Fibroblast of pulmonary artery (primary cell): ENCODE data around the gene MAP3K1.

Experiments
- DNase-seq: peaks from one replicate; pipeline ENCODE4 v3.0.0-alpha.2; 2010; ENCODE audit warnings: low read depth
- H3K4me3 ChIP-seq: replicated peaks from 2 replicates; pipeline ENCODE4 v1.5.1; 2011; ENCODE audit warnings: low read depth, mild to moderate bottlenecking, control low read depth, low read length, moderate library complexity
- CTCF ChIP-seq: IDR thresholded peaks from 2 replicates; pipeline ENCODE4 v1.5.1; 2011; ENCODE audit warnings: mild to moderate bottlenecking, control low read depth, low read length, inconsistent platforms; ENCODE audit errors: missing control alignments

MAP3K1 gene

GRCh38 chr5:56803894-56804293 lies 11.5 kb upstream of the MAP3K1 start:
- H3K4me3 ChIP-seq, result no peak overlapping the region
- TF ChIP-seq CTCF, result no peak
- DNase-seq, result no peak

GRCh38 chr5:56807679-56808078 lies 7.7 kb upstream of the MAP3K1 start:
- DNase-seq, result no peak

DNA sequence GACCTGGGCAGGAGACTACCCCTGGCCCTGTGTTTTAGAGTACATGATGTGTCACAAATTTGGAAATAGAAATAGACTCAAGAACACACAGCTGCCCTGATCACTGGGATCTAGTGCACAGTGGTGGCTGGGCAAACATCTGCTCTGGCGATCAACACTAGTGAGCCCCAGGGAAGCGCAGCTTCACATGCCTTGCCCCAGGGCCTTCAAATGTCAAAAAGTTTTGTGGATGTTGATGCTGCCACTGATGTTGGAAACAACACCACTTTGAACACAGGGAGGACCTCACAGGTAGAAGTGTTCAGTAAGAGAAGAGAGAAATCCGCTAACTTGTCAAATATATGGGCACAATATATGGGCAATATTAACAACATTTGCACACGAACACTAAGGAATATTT lies 7.1 kb upstream of the MAP3K1 start:
- no peak overlapping the region for H3K4me3 ChIP-seq
- TF ChIP-seq CTCF, result no peak
- DNase-seq, result no peak

More at GRCh38 chr5:56807679-56808078, 7.7 kb upstream of the MAP3K1 start:
- no peak for TF ChIP-seq CTCF
- H3K4me3 ChIP-seq, result no peak overlapping the region

GRCh38 chr5:56810826-56811225 lies 4.5 kb upstream of the MAP3K1 start:
- DNase-seq, result no peak
- H3K4me3 ChIP-seq, result no peak overlapping the region
- no peak for TF ChIP-seq CTCF

DNA sequence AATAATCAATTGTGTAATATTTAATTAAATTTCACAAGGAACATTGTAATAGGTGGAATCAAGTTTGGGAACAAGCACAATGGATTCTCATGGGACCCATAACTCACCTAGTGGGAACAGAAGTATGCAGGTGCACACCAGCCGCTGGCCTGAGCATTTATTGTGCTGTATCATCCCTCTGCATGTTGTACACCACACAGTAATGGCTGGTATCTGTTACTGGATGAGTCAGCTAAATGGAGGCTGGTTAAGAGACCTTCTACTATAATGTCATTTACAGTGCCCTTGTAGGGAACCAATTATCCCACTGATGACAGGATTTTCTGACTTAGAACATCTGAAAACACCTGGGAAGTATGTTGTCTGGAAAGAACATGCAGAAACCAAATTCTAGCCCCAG lies 3.2 kb upstream of the MAP3K1 start:
- H3K4me3 ChIP-seq, result no peak overlapping the region
- no peak for TF ChIP-seq CTCF
- DNase-seq, result no peak

- no peak for DNase-seq
- TF ChIP-seq CTCF, result no peak
- no peak overlapping the region for H3K4me3 ChIP-seq
Observed at GRCh38 chr5:56813302-56813701, 2.0 kb upstream of the MAP3K1 start.

GRCh38 chr5:56814361-56814962 lies 887 bp upstream of the MAP3K1 start:
- H3K4me3 ChIP-seq, result peak overlapping the region; percentile 74
- TF ChIP-seq CTCF, result no peak
- no peak for DNase-seq
